Upper lobe of left lung (tissue), 4 donors: ENCODE results near the gene CEP135.

Source experiments
- POLR2A ChIP-seq, 4 donors: fragments of 450-650 bp; IDR thresholded peaks; one replicate each; pipeline ENCODE4 v1.5.1; 2016 to 2017; ENCODE audit warnings: antibody characterized with exemption in 4 of 4, mild to moderate bottlenecking in 2 of 4
- TF ChIP-seq, protein P1 (sequence below), 6 experiments: fragments of 450-650 bp in 4 of 6; fragments of 200-600 bp in 2 of 6; sonication (generic) in 2 of 6; IDR thresholded peaks; one replicate each; pipeline ENCODE4 v1.5.1; 2016 to 2019; ENCODE audit warnings: antibody characterized with exemption in 6 of 6

DNA sequence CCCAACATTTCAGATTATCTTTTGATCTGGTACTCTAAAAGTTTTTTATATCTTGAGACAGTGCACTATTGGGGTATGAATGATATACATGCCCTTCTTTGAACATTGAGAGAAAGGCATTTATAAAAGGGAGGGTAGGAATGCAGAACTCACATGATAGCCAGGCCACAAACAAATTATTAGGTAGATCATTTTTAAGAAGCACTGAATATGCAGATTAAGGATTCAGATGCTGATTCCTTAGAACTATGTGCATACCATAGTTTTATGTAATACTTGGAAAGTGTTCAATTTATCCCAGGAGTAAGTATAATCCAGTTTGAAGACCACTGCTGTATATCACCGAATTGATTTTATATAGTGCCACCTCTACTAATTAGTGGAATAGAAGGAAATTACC lies 18.6 kb downstream of the CEP135 start:
- TF ChIP-seq, protein P1, sequence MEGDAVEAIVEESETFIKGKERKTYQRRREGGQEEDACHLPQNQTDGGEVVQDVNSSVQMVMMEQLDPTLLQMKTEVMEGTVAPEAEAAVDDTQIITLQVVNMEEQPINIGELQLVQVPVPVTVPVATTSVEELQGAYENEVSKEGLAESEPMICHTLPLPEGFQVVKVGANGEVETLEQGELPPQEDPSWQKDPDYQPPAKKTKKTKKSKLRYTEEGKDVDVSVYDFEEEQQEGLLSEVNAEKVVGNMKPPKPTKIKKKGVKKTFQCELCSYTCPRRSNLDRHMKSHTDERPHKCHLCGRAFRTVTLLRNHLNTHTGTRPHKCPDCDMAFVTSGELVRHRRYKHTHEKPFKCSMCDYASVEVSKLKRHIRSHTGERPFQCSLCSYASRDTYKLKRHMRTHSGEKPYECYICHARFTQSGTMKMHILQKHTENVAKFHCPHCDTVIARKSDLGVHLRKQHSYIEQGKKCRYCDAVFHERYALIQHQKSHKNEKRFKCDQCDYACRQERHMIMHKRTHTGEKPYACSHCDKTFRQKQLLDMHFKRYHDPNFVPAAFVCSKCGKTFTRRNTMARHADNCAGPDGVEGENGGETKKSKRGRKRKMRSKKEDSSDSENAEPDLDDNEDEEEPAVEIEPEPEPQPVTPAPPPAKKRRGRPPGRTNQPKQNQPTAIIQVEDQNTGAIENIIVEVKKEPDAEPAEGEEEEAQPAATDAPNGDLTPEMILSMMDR (IDR thresholded peaks at IDR 0.05) = no peak
- no peak for TF ChIP-seq POLR2A (IDR thresholded peaks at IDR 0.05)
